Activated CD8-positive, alpha-beta memory T cell treated with anti-CD3 and anti-CD28 coated beads for 1 hour (primary cell): ENCODE measurements around the gene MLXIP.
A peak's percentile ranks its signal among the peaks of the same experiment; 100 is the strongest.
"Not testable (repeated sequence)": the region's sequence is repeated elsewhere in the genome, so short reads cannot be mapped to it uniquely, and the experiment has no call there.

Experiments used
- DNase-seq, 2 donors: peaks; one replicate each; pipeline ENCODE4 v3.0.0-alpha.2; 2020; ENCODE audit warnings: low read depth in 1 of 2; ENCODE audit errors: extremely low read depth in 1 of 2

MLXIP gene

DNA sequence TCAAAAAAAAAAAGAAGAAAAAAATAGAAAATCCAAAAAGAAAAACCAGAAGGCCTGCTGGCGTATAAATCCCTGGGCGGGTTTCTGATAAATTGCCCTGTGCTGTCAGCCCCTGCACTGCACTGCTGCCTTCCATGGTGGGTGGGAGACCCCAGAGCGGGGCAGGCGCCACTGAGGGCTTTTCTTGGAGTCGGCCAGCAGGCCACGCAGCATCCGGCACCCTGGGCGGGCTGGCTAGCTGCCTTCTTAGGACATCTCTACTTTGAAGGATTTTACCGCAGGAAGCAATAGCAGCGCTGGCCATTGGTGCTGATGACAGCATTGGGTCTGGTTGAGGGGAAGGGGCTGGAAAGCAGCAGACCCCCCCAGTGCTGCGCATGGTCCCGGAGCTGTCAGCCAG, 66.3 kb downstream of the MLXIP start:
- no peak for DNase-seq

DNA sequence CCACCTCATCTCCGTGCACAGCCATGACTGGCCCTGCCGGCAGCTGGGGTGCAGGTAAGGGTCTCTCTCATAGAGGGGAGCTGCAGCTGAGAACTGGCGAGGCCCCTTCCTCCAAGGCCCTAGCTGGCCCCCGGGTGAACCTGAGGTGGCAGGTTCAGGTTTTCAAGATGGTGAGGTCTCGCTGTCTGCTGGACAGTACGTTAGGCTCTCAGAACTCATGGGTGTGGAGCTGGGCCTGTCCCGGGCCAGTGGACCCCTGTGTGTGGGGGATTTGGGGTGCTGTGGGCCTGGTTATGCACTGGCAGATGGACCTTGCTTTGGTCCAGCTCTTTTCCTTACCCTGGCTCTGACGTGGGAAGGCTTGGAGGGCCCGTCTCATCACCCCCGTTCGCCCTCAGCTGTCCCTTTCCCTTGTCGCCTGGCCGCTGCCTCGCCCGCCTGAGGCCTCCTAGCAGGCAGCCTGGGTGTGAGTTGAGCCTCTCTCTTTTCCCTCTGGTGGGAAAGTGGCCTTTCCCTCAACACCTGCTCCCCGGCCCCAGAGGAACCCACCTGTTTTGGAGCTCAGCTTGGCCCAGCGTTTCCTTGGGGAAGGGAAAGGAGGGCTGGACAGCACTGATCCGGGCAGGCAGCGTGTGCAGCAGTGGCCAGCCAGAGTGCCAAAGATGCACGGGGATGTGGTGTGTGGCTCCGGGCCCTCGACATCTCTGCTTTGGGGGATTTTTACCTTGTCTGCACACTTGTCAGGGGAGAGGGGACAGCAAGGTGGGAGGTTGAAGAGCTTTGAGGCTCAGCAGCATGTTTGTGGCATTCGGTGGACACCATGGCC, 67.2 kb downstream of the MLXIP start:
- no peak for DNase-seq

- no peak for DNase-seq
Observed at GRCh38 chr12:122147514-122148290, 69.1 kb downstream of the MLXIP start.

GRCh38 chr12:122148657-122149056, 70.1 kb downstream of the MLXIP start:
- no peak for DNase-seq

- DNase-seq: no peak
Observed at GRCh38 chr12:122150127-122150681, 71.6 kb downstream of the MLXIP start.

DNA sequence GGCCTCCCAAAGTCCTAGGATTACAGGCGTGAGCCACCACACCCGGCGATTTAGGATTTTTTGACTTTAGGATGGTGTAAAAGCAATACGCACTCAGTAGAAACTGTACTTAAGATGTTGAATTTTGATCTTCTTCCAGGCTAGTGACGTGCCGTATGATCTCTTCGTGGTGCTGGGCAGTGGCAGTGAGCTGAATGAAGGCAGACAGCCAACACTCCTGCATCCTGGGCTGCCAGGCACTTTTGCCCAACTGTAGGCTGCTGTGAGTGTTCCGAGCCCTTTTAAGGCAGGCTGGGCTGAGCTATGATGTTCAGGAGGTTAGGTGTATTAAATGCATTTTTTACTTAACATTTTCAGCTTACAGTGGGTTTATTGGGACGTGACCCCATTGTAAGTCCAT, 74.2 kb downstream of the MLXIP start:
- DNase-seq: no peak

DNA sequence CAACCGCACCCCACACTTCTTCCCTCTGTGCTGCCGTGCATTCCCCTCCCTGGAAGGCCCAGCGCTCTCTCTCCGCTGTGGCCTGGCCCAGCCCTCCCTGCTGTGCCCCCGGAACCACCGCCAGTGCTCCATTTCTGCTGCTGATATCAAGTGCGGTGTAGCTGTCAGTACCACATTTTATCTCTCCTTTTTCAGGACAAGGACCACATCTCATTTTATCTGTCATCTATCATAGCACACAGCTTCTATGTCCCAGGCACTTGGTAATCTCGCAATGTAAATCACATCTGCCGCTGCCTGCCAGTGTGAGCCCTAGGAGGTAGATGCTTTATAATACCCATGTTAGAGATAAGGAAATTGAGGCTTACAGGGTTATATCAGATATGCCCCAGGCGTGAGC, 77.1 kb downstream of the MLXIP start:
- DNase-seq: no peak

- no peak for DNase-seq
Observed at GRCh38 chr12:122158700-122159285, 80.2 kb downstream of the MLXIP start.

DNA sequence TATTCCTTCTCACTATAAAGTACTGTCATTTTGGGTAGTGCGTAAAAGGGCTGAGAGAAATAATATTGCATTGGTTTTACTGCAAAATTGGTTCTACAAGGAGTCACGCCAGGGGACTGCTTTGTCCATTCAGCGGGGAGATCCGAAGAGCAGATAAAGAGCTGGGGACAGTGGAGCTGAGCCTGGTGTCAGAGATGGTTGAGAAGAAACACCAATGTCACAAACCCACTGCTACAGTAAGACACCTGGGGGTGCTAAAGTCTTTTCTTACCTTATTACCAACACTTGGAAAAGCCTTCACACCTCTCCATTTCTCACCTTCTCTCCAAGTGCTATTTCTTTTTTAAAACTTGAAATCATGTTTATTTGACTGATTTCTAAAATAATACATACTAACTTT, 81.3 kb downstream of the MLXIP start:
- no peak for DNase-seq

GRCh38 chr12:122160761-122161160, 82.2 kb downstream of the MLXIP start:
- no peak for DNase-seq

DNA sequence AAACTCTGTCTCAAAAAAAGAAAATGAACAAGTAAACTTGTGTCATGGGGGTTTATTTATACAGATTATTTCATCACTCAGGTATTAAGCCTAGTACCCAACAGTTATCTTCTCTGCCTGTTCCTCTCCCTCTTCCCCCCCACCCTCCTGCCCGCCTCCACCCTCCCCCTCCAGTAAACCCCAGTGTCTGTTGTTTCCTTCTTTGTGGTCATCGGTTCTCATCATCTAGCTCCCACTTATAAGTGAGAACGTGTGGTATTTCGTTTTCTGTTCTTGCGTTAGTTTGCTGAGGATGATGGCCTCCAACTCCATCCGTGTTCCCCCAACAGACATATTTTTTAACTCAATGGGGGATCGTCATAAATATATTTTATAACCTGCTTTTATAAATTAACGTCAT, 83.1 kb downstream of the MLXIP start:
- no peak for DNase-seq

GRCh38 chr12:122162976-122163375, 84.4 kb downstream of the MLXIP start:
- no peak for DNase-seq

GRCh38 chr12:122166422-122167349, 88.1 kb downstream of the MLXIP start:
- DNase-seq: peak in 1 of 2 donors; percentile 10

- DNase-seq: no peak
Observed at GRCh38 chr12:122167356-122167925, 88.9 kb downstream of the MLXIP start.

DNA sequence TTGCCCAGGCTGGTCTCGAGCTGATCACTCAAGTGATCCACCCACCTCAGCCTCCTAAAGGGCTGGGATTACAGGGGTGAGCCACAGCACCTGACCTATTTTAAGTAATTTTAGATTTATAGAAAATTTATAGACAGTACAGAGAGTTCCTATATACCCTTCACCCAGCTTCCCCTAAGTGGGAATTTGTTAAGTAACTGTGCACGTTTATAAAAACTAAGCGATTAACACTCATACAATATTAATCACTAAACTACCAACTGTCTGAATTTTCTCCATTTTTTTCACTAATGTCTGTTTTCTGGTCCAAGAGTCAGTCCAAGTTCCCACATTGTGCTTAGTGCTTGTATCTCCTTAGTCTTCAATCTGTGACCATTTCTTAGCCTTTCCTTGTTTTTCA, 89.9 kb downstream of the MLXIP start:
- DNase-seq: no peak

- DNase-seq: no peak
Observed at GRCh38 chr12:122171399-122171798, 92.8 kb downstream of the MLXIP start.

- DNase-seq: no peak
Observed at GRCh38 chr12:122172262-122172939, 93.8 kb downstream of the MLXIP start.

DNA sequence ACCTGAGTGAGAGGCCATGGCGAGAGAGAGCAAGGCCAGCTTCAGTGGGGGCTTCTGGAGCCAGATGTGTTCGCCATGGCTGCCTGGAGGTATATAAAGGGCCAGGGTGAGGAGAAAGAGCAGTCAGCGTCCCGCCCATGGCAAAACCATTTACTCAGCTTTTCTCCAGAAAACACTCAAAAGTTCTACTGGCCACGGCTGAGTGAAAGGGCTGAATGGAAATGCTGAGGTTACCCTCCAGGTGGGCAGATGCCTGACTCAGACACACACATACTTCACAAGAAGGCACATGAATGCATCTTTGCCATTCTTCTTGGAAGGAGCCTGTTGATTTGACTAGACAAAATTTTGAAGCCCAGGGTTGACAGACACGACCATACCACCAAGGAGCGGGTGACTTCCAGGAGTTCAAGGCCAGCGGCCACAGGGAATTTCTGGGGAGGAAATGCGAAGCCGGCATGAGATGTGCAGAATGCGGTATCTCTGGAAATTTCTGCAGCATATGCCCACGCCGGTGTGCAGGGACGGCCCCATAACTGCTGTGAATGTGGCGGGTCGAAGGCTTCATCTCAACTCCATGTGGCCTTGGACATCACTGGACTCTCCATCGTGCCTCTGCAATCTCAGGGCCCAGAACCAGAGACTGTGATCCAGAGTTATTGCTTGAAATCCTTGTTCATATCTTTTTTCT, 95.7 kb downstream of the MLXIP start, which contains the start of gene IL31:
Gene IL31 (minus strand): TSS at position 67 of the 691 bp plus-strand sequence. CDS start 49 bp downstream, at position 18.
- no peak for DNase-seq

GRCh38 chr12:122176473-122176872, 97.9 kb downstream of the MLXIP start:
- DNase-seq: not testable (repeated sequence)
